Activated CD8-positive, alpha-beta memory T cell treated with anti-CD3 and anti-CD28 coated beads, Interleukin-2, amount 10 ng/mL, durations not matched to agents 7 days and 5 days (primary cell): ENCODE results near the gene CST7. TPM values are rescaled to one million over a fixed set of nuclear protein-coding genes. Genes with fewer than 3 reads are reported as not detected.

ENCODE experiments used
- ATAC-seq: fragments of 150-1000 bp; cut with Tn5 transposase; one replicate; pipeline ENCODE4 v1.10.0; 2021; ENCODE audit warnings: moderate library complexity
- CTCF ChIA-PET: fragments of 350-600 bp; sonication (Branson Sonifier 250); formaldehyde crosslinking; loops from one replicate; lab custom pipeline; 2021; ENCODE audit warnings: antibody characterized with exemption; lab: Charles Lee
- DNase-seq: peaks from one replicate; pipeline ENCODE4 v3.0.0-alpha.2; 2020
- H3K27ac Mint-ChIP-seq: one replicate; pipeline ENCODE4 v1.8.0; 2021; ENCODE audit warnings: mild to moderate bottlenecking, mixed read lengths
- H3K27me3 Mint-ChIP-seq: one replicate; pipeline ENCODE4 v1.8.0; 2021; ENCODE audit warnings: mixed read lengths
- H3K36me3 Mint-ChIP-seq: one replicate; pipeline ENCODE4 v1.8.0; 2021; ENCODE audit warnings: mild to moderate bottlenecking, mixed read lengths
- H3K4me1 Mint-ChIP-seq: one replicate; pipeline ENCODE4 v1.8.0; 2021; ENCODE audit warnings: mixed read lengths
- H3K4me3 Mint-ChIP-seq: one replicate; pipeline ENCODE4 v1.8.0; 2021; ENCODE audit warnings: mild to moderate bottlenecking, moderate library complexity, mixed read lengths
- H3K9me3 Mint-ChIP-seq: one replicate; pipeline ENCODE4 v1.8.0; 2022; ENCODE audit warnings: low read depth, mixed read lengths
- total RNA-seq, 2 experiments: library from RNA; stranded (reverse); gene quantifications; one replicate each; pipeline ENCODE4 v1.2.3, GENCODE V29; 2021

The CST7 gene
- total RNA-seq, 2 experiments from 2014 or later, result 177 to 202 TPM

DNA sequence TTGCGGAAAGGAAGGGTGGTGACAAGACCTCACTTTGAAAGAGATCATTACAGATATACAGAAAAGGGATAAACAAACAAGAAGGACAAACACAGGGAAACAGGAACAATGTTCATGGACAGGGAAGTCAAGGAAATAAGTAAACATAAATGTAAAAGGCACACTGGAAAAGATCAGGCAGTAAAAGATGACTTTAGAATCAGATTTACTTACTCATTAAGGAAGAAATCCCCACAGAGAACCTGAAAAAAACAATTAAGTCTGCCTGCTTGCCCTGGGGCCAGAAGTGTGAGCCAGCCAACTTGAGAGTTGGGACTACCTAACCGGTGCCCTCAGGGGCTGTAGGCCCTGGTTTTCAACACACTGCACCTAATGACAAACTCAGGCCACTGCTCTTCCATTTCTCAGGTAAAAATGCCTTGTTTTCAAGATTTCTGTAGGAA lies 41.8 kb downstream of the CST7 start:
- H3K36me3 Mint-ChIP-seq, result peaks cover 24% of the 10 kb centered on the region
- H3K27ac Mint-ChIP-seq, result peak overlapping the region; percentile 93
- H3K27me3 Mint-ChIP-seq, result no peaks in the 10 kb centered on the region
- no peaks in the 10 kb centered on the region for H3K9me3 Mint-ChIP-seq
- peak overlapping the region; percentile 98 for H3K4me3 Mint-ChIP-seq
- H3K4me1 Mint-ChIP-seq, result peaks cover 65% of the 10 kb centered on the region
- DNase-seq, result peak; percentile 40
- CTCF ChIA-PET, result no interaction called here
- no peak for ATAC-seq

DNA sequence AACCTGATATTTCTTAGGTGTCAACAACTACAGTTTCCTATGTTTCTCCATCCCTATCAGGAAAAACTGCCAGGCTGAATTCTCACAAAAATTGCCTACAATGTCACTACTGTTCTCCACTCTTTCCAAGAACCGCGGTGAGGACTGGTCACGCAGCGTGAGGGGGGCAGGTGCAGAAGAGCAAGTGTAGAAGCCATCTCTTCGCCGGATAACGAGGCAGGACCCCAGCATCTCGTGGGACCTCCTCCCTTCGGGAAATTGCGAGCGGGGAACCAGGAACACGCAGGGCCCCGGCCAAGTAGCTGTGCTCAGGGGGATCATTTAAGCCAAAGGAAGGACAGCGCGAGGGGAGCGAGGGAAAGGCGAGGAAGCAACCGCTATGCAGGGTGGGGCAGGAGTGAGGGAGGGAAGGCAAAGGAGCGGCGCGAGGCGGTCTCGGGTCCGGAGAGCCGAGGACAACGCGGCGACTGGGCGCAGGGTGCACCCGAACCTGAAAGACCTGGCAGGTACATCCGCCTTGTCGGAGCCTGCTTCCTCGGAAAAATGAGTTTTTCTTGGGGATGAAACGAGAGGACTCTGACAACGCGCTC lies 42.9 kb downstream of the CST7 start:
- no peaks in the 10 kb centered on the region for H3K9me3 Mint-ChIP-seq
- DNase-seq (no peak), ATAC-seq (peak; percentile 29)
- CTCF ChIA-PET, result interaction anchor here (0.9 to 5.5 kb wide), 3 partner anchors 60 to 304 kb away, joined by 3 to 128 read pairs (median 4); partner anchors contain the start of gene ACSS1
- no peaks in the 10 kb centered on the region for H3K27me3 Mint-ChIP-seq
- peaks cover 54% of the 10 kb centered on the region for H3K4me1 Mint-ChIP-seq
- peak overlapping the region; percentile 93 for H3K27ac Mint-ChIP-seq
- peaks cover 22% of the 10 kb centered on the region for H3K36me3 Mint-ChIP-seq
- H3K4me3 Mint-ChIP-seq, result peak overlapping the region; percentile 98

DNA sequence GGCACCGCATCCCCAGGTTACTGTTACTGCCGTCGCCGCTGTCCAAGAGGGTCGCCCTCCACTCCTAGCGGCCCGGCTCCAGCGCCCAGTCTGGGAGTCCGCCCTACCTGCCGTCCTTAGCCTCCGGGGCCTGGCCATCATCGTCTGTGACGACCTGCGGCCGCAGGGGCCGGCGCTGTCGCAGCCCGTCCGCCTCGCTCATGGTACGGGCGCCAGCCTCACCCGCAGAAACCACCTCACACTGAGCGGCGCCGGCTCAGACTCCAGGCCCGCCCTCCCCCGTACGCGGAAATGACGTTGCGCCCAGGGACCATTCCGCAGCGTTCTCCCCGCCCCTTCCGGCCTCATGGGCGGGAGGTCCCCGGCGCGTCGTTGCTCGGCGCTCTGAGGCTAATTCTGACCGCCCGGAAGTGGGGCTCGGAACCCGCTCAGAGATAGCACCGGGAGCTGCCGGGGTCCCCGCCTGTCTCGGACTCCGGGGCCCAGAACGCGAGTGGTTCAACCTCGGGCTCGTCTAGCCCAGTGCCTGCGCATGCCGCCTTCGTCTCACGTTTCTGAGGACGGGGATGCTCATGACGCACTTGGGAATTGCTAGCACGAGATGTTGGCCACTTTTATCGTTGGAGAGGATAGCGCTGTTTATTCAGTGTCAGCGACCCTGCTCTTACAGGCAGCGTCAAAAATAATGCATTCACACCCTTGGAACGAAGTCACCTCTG lies 43.6 kb downstream of the CST7 start, which contains the start of gene APMAP:
Gene APMAP, minus strand, starts transcription at position 265 of the 719 bp plus-strand sequence. Its CDS starts 63 bp downstream, at position 202.
- peaks cover 18% of the 10 kb centered on the region for H3K36me3 Mint-ChIP-seq
- CTCF ChIA-PET, result interaction anchor here (1.1 to 5.5 kb wide), 4 partner anchors 16 to 407 kb away, joined by 3 to 128 read pairs (median 8); partner anchors contain the start of gene ACSS1
- H3K9me3 Mint-ChIP-seq, result no peaks in the 10 kb centered on the region

DNA sequence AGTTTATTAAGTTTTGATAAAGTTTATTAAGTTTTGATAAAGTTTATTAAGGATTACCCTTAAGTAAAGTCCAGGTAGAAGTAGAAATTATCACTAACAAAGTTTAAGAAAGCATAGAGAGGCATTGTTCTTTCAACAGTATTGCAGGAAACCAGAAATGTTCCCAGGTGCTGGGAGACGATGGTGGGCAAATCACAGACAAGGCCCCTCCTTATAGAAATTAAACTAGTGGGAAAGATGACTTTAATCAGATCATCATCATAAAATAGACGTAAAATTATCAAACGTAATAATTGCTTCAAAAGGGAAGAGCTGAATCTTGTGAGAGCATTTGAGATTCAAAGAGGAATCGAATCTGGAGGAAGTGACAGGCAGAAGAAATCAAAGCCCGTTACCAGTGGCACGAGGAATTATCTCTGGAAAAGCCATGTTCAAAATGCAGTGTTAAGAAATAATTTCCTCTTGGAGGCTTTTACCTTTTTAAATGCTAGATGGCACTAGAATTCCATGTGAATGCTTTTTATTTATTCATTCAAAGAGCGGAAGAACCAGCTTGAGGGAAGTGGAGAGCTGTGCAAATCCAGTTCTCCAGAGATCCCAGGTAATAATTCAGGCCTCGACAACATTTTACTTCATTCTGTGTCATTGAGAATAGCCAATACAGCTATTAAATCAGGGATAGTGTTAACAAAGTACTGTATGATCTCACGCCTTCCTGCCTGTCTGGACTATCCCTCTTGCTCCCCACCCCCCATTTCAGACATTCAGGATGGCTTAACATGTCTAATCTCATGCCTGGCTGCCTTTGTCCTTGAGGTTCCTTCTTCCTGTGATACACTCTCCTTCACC lies 44.5 kb downstream of the CST7 start:
- no peak for ATAC-seq
- H3K4me1 Mint-ChIP-seq, result peaks cover 41% of the 10 kb centered on the region
- no peaks in the 10 kb centered on the region for H3K9me3 Mint-ChIP-seq
- CTCF ChIA-PET, result interaction anchor here (0.7 to 5.5 kb wide), 18 partner anchors 10 to 432 kb away, joined by 3 to 128 read pairs (median 4); partner anchors contain the start of genes ACSS1, GINS1 and PYGB
- H3K27me3 Mint-ChIP-seq, result peaks cover 1% of the 10 kb centered on the region
- peak overlapping the region; percentile 93 for H3K27ac Mint-ChIP-seq
- H3K4me3 Mint-ChIP-seq, result peak overlapping the region; percentile 98
- H3K36me3 Mint-ChIP-seq, result peaks cover 14% of the 10 kb centered on the region
- peak; percentile 37 for DNase-seq

More for the DNA sequence above, 43.6 kb downstream of the CST7 start, which contains the start of gene APMAP:
- Mint-ChIP-seq H3K27me3 (no peaks in the 10 kb centered on the region), H3K4me1 (peaks cover 50% of the 10 kb centered on the region), H3K27ac (peak within 1 kb of the TSS; percentile 93), H3K4me3 (peak within 1 kb of the TSS; percentile 98)
- ATAC-seq, result peak; percentile 95
- DNase-seq, result peak; percentile 96

GRCh38 chr20:24994186-24994465 lies 45.1 kb downstream of the CST7 start:
- CTCF ChIA-PET, result interaction anchor here (0.8 to 5.5 kb wide), 17 partner anchors 10 to 431 kb away, joined by 3 to 128 read pairs (median 4); partner anchors contain the start of genes ACSS1, GINS1 and PYGB
- peaks cover 10% of the 10 kb centered on the region for H3K36me3 Mint-ChIP-seq
- no peaks in the 10 kb centered on the region for H3K9me3 Mint-ChIP-seq
- peak overlapping the region; percentile 43 for H3K27ac Mint-ChIP-seq
- peaks cover 35% of the 10 kb centered on the region for H3K4me1 Mint-ChIP-seq
- peaks cover 3% of the 10 kb centered on the region for H3K27me3 Mint-ChIP-seq
- DNase-seq, result no peak
- no peak overlapping the region for H3K4me3 Mint-ChIP-seq
- no peak for ATAC-seq

DNA sequence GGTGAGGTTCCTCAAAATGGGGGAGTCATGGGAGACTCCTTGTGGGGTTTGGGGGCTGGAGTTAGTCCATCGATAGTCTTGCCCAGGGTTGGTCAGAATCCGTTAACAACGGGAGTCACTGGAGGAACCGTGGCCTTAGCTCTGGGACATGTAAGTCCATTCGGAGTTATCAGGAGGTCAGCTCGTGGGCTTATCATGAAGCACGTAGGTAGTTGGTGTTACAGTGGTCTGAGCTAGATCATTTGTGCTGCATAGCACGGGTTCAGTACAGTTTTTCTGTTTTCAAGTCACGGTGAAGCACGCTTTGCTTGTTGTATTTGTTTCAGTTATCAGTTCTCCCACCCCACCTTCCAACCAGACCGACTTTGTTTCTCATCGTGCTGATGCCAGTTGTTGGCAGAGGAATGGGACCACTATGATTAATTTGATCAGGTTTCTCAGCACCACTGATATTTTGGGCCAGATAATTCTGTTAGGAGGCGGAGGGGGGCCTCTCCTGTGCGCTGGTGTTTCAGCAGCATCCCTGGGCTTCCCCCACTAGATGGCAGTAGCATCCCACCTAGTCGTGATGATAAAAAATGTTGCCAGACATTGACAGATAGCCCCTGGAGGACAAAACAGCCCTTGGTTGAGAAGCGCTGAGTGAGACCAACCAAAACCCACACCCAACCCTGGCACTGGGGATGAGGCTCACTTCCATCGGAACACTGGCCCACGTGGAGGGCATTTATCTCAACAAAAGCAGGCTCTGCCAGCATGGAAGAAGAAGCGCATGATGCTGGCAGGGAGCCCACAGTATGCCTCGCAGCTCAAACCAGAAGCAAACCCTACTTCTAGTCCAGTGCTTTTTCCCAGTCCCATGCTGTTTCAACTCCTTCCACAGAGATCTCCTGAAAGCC lies 45.6 kb downstream of the CST7 start:
- H3K36me3 Mint-ChIP-seq, result peaks cover 7% of the 10 kb centered on the region
- no peak overlapping the region for H3K4me3 Mint-ChIP-seq
- no peaks in the 10 kb centered on the region for H3K9me3 Mint-ChIP-seq
- H3K4me1 Mint-ChIP-seq, result peaks cover 30% of the 10 kb centered on the region
- H3K27ac Mint-ChIP-seq, result no peak overlapping the region
- CTCF ChIA-PET, result interaction anchor here (0.8 to 5.5 kb wide), 22 partner anchors 10 to 431 kb away, joined by 3 to 128 read pairs (median 4); partner anchors contain the start of genes ACSS1, GINS1 and PYGB
- no peak for ATAC-seq
- H3K27me3 Mint-ChIP-seq, result peaks cover 3% of the 10 kb centered on the region
- peak; percentile 87 for DNase-seq

DNA sequence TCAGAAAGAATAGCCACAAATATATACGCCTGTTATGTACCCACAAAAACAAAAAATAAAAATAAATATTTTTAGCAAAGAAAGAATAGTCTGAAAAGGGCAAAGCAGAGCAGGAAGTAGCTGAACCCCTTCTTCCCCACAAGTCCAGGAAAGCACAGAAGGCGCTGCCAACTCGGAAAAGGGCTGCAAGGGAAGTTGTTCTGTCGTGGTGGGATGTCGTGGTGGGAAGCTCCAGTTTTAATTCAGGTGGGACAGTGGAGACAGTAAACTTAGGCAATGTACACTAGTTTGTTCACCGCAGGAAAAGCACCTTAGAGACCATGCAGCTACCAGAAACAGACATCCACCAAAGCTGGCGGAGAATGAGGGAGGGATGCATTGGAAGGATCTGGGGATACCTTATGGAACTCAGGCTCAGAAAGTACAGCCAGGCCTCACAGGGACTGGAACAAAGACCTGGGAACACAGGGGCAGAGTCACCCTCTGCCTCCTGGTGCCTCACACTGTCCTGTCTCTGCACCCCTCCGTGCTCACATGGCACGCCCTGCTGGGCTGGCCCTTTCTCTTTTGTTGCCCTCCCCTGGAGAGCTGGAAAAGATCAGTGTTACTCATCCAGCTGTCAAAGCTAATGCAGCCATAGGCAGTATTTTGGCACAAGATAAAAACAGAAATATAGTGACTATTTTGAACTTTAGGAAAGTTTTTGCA lies 46.8 kb downstream of the CST7 start:
- H3K9me3 Mint-ChIP-seq, result no peaks in the 10 kb centered on the region
- H3K4me1 Mint-ChIP-seq, result peaks cover 19% of the 10 kb centered on the region
- no peak overlapping the region for H3K27ac Mint-ChIP-seq
- peaks cover 3% of the 10 kb centered on the region for H3K27me3 Mint-ChIP-seq
- peak; percentile 36 for DNase-seq
- CTCF ChIA-PET, result interaction anchor here (0.6 to 5.5 kb wide), 8 partner anchors 8 to 403 kb away, joined by 3 to 128 read pairs (median 4); partner anchors contain the start of gene ACSS1
- no peak overlapping the region for H3K4me3 Mint-ChIP-seq
- peaks cover 4% of the 10 kb centered on the region for H3K36me3 Mint-ChIP-seq
- no peak for ATAC-seq

- Mint-ChIP-seq H3K36me3 (peaks cover 2% of the 10 kb centered on the region), H3K4me3 (no peak overlapping the region), H3K27ac (no peak overlapping the region), H3K4me1 (peaks cover 11% of the 10 kb centered on the region), H3K27me3 (peaks cover 3% of the 10 kb centered on the region), H3K9me3 (no peaks in the 10 kb centered on the region)
- CTCF ChIA-PET, result interaction anchor here (1.9 to 5.5 kb wide), 3 partner anchors 37 to 402 kb away, joined by 7 to 128 read pairs (median 13); partner anchors contain the start of gene ACSS1
- ATAC-seq, result no peak
- DNase-seq, result peak; percentile 31
Observed at GRCh38 chr20:24996449-24997377, 47.6 kb downstream of the CST7 start.

DNA sequence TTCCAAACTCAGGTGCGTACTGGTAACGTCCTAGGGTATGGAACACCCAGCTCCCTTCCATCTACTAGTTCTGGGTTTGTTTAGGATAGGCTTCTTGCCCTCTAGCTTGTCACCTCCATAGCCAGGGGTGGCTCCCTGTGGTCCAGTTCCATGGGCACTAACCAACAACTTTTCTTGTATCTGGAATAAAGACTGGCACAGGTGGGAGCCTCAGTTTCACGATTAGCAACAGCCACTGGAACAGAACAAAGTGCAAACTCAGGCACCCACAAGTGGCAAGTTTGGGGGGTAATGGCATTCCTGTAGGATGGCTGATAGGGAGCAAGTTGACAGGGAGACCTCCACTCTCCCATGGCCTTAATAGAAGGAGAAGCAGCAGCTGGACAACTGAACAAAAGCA lies 49.1 kb downstream of the CST7 start:
- no peak for ATAC-seq

DNA sequence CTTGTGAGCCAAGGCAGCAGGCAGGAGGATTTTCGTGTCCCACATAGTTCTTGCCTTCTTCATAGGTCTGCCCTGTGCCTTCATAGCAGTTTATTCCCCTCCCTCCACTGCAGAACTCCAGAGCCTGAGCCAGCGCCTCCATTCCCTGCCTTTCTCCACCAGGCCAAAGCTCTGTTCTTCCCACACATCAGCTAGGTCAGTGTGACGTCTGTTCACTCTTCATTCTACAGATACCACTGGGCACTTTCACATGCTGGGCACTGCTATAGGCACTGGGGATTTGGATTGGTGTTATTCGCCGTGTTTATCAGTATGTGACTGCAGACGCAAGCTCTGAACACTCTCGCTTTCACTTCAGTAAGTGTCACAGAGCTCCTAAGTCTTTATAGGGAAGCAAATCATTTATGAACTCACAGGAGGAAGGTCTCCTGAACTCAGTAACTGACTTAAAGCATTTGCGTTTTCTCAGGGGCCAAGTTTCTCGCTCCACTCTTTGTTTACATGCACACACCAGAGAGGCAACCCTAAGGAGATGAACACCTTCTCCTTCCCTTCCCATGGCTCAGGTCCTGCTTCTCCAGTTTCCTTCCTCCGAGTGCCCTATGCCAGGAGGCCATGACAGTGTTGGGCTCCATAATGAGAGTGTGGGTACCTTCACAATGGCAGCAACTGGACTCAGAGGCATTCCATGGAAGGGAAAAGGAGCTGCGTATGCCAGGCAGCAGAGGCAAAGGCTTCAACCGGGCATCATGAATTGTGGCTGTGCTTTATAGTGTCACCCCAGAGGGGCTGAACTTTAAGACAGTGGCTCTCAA lies 49.8 kb downstream of the CST7 start:
- peaks cover 7% of the 10 kb centered on the region for H3K36me3 Mint-ChIP-seq
- H3K27me3 Mint-ChIP-seq, result peaks cover 3% of the 10 kb centered on the region
- no peak for ATAC-seq
- DNase-seq, result peak; percentile 35
- H3K27ac Mint-ChIP-seq, result no peak overlapping the region
- peaks cover 3% of the 10 kb centered on the region for H3K9me3 Mint-ChIP-seq
- peaks cover 6% of the 10 kb centered on the region for H3K4me1 Mint-ChIP-seq
- H3K4me3 Mint-ChIP-seq, result no peak overlapping the region
- CTCF ChIA-PET, result interaction anchor here (1.0 to 1.4 kb wide), 2 partner anchors 64 to 67 kb away, joined by 3 to 4 read pairs; no protein-coding TSS in a partner anchor

More for the DNA sequence above, 49.1 kb downstream of the CST7 start:
- H3K9me3 Mint-ChIP-seq, result peaks cover 3% of the 10 kb centered on the region
- peak; percentile 37 for DNase-seq
- CTCF ChIA-PET, result interaction anchor here (0.7 to 1.0 kb wide), 3 partner anchors 64 to 67 kb away, joined by 3 read pairs; no protein-coding TSS in a partner anchor
- H3K4me3 Mint-ChIP-seq, result no peak overlapping the region
- H3K36me3 Mint-ChIP-seq, result peaks cover 7% of the 10 kb centered on the region
- H3K27ac Mint-ChIP-seq, result no peak overlapping the region
- H3K4me1 Mint-ChIP-seq, result peaks cover 11% of the 10 kb centered on the region
- H3K27me3 Mint-ChIP-seq, result peaks cover 3% of the 10 kb centered on the region
